ENCODE data around the gene ROBO1.

DNA sequence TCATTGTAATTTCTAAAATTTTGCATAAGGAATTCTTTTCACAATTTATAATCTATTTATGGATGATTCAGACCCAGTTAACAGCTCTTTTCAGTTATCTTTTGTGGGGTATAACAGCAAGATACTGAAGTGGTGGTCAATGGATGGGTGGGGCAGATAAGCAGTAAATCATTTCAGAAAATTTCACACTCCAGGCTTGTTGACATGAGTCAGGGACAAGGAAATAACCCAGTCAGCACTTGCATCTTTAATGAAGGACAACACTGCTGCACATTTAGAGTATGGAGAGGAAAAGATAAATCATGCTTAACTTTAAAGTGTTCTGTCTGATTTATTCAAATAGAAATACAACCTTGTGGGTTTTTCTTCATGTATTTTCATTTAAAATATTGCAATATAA lies 181.6 kb downstream of the ROBO1 start:
- TF ChIP-seq, protein P1, sequence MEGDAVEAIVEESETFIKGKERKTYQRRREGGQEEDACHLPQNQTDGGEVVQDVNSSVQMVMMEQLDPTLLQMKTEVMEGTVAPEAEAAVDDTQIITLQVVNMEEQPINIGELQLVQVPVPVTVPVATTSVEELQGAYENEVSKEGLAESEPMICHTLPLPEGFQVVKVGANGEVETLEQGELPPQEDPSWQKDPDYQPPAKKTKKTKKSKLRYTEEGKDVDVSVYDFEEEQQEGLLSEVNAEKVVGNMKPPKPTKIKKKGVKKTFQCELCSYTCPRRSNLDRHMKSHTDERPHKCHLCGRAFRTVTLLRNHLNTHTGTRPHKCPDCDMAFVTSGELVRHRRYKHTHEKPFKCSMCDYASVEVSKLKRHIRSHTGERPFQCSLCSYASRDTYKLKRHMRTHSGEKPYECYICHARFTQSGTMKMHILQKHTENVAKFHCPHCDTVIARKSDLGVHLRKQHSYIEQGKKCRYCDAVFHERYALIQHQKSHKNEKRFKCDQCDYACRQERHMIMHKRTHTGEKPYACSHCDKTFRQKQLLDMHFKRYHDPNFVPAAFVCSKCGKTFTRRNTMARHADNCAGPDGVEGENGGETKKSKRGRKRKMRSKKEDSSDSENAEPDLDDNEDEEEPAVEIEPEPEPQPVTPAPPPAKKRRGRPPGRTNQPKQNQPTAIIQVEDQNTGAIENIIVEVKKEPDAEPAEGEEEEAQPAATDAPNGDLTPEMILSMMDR (IDR thresholded peaks at IDR 0.05; ENCODE audit: insufficient read depth, low read depth, low read length), result no peak
- TF ChIP-seq EZH2 (IDR thresholded peaks at IDR 0.05; ENCODE audit: insufficient read depth, low read length), result no peak
